ENCODE measurements around the gene SLC2A2.

GRCh38 chr3:170989100-170989648, 37.3 kb downstream of the SLC2A2 start:
- TF ChIP-seq, protein P1, sequence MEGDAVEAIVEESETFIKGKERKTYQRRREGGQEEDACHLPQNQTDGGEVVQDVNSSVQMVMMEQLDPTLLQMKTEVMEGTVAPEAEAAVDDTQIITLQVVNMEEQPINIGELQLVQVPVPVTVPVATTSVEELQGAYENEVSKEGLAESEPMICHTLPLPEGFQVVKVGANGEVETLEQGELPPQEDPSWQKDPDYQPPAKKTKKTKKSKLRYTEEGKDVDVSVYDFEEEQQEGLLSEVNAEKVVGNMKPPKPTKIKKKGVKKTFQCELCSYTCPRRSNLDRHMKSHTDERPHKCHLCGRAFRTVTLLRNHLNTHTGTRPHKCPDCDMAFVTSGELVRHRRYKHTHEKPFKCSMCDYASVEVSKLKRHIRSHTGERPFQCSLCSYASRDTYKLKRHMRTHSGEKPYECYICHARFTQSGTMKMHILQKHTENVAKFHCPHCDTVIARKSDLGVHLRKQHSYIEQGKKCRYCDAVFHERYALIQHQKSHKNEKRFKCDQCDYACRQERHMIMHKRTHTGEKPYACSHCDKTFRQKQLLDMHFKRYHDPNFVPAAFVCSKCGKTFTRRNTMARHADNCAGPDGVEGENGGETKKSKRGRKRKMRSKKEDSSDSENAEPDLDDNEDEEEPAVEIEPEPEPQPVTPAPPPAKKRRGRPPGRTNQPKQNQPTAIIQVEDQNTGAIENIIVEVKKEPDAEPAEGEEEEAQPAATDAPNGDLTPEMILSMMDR (IDR thresholded peaks at IDR 0.05) = no peak
- TF ChIP-seq POLR2A (IDR thresholded peaks at IDR 0.05) = no peak
